HG03108 (cell line): Measurements from ENCODE around the gene TULP4.
"Not testable (repeated sequence)": the region's sequence is repeated elsewhere in the genome, so short reads cannot be mapped to it uniquely, and the experiment has no call there.

ENCODE experiments used
- ATAC-seq: cut with Tn5 transposase; IDR thresholded peaks from one replicate; pipeline ENCODE4 v1.9.1; 2021; ENCODE audit warnings: moderate library complexity; ENCODE audit not compliant: unreplicated experiment

The TULP4 gene

GRCh38 chr6:158387036-158387435, 74.8 kb downstream of the TULP4 start:
- no peak for ATAC-seq

- ATAC-seq = no peak
Measured at GRCh38 chr6:158387578-158387977, 75.3 kb downstream of the TULP4 start.

- ATAC-seq = no peak
Measured at GRCh38 chr6:158388727-158389126, 76.5 kb downstream of the TULP4 start.

- ATAC-seq = no peak
Measured at GRCh38 chr6:158389193-158389919, 77.1 kb downstream of the TULP4 start.

- ATAC-seq = no peak
Measured at GRCh38 chr6:158391276-158391675, 79.0 kb downstream of the TULP4 start.

- not testable (repeated sequence) for ATAC-seq
Measured at GRCh38 chr6:158391977-158392376, 79.7 kb downstream of the TULP4 start.

- no peak for ATAC-seq
Measured at GRCh38 chr6:158396136-158396535, 83.9 kb downstream of the TULP4 start.

GRCh38 chr6:158397578-158397977, 85.3 kb downstream of the TULP4 start:
- no peak for ATAC-seq

GRCh38 chr6:158398252-158399024, 86.2 kb downstream of the TULP4 start:
- ATAC-seq = no peak

GRCh38 chr6:158399040-158399700, 86.9 kb downstream of the TULP4 start:
- no peak for ATAC-seq

- ATAC-seq = no peak
Measured at GRCh38 chr6:158402184-158402583, 89.9 kb downstream of the TULP4 start.

GRCh38 chr6:158405321-158405831, 93.1 kb downstream of the TULP4 start:
- not testable (repeated sequence) for ATAC-seq

- no peak for ATAC-seq
Measured at GRCh38 chr6:158405933-158406332, 93.7 kb downstream of the TULP4 start.

GRCh38 chr6:158406736-158407135, 94.5 kb downstream of the TULP4 start:
- ATAC-seq = no peak

GRCh38 chr6:158408013-158408412, 95.7 kb downstream of the TULP4 start:
- ATAC-seq = no peak

- ATAC-seq = no peak
Measured at GRCh38 chr6:158408552-158409130, 96.4 kb downstream of the TULP4 start.

- ATAC-seq = no peak
Measured at GRCh38 chr6:158409451-158409850, 97.2 kb downstream of the TULP4 start.

- ATAC-seq = no peak
Measured at GRCh38 chr6:158410784-158411183, 98.5 kb downstream of the TULP4 start.

- ATAC-seq = no peak
Measured at GRCh38 chr6:158411998-158412397, 99.7 kb downstream of the TULP4 start.

- no peak for ATAC-seq
Measured at GRCh38 chr6:158413028-158413427, 100.8 kb downstream of the TULP4 start.
